ENCODE measurements around the gene EIF4E1B. TPM values are rescaled to one million over a fixed set of nuclear protein-coding genes. Genes with fewer than 3 reads are reported as not detected.

EIF4E1B gene
- total RNA-seq, 4 donors from 2014 or later: not detected

GRCh38 chr5:176630681-176631222, 277 bp downstream of the EIF4E1B start:
- no peak for TF ChIP-seq CTCF (IDR thresholded peaks at IDR 0.05; ENCODE audit: low read depth)

- no peak for TF ChIP-seq CTCF (IDR thresholded peaks at IDR 0.05; ENCODE audit: low read depth)
These were observed 1.1 kb downstream of the EIF4E1B start for GRCh38 chr5:176631383-176632200.

GRCh38 chr5:176632745-176633144, 2.3 kb downstream of the EIF4E1B start:
- no peak for TF ChIP-seq CTCF (IDR thresholded peaks at IDR 0.05; ENCODE audit: low read depth)

- no peak for TF ChIP-seq CTCF (IDR thresholded peaks at IDR 0.05; ENCODE audit: low read depth)
These were observed 3.1 kb downstream of the EIF4E1B start for GRCh38 chr5:176633598-176633997.

GRCh38 chr5:176636426-176636825, 6.0 kb downstream of the EIF4E1B start:
- TF ChIP-seq CTCF (IDR thresholded peaks at IDR 0.05; ENCODE audit: low read depth): no peak

- no peak for TF ChIP-seq CTCF (IDR thresholded peaks at IDR 0.05; ENCODE audit: low read depth)
These were observed 7.1 kb downstream of the EIF4E1B start for GRCh38 chr5:176637556-176637955.

- TF ChIP-seq CTCF (IDR thresholded peaks at IDR 0.05; ENCODE audit: low read depth): no peak
These were observed 8.0 kb downstream of the EIF4E1B start for GRCh38 chr5:176638437-176638836.
